HG02571 (cell line): ENCODE results near the gene ANKRD49.
A peak's percentile ranks its signal among the peaks of the same experiment; 100 is the strongest.

Source experiments
- ATAC-seq: cut with Tn5 transposase; IDR thresholded peaks from one replicate; pipeline ENCODE4 v1.9.1; 2021; ENCODE audit warnings: mild to moderate bottlenecking, moderate library complexity; ENCODE audit not compliant: unreplicated experiment

ANKRD49 gene

DNA sequence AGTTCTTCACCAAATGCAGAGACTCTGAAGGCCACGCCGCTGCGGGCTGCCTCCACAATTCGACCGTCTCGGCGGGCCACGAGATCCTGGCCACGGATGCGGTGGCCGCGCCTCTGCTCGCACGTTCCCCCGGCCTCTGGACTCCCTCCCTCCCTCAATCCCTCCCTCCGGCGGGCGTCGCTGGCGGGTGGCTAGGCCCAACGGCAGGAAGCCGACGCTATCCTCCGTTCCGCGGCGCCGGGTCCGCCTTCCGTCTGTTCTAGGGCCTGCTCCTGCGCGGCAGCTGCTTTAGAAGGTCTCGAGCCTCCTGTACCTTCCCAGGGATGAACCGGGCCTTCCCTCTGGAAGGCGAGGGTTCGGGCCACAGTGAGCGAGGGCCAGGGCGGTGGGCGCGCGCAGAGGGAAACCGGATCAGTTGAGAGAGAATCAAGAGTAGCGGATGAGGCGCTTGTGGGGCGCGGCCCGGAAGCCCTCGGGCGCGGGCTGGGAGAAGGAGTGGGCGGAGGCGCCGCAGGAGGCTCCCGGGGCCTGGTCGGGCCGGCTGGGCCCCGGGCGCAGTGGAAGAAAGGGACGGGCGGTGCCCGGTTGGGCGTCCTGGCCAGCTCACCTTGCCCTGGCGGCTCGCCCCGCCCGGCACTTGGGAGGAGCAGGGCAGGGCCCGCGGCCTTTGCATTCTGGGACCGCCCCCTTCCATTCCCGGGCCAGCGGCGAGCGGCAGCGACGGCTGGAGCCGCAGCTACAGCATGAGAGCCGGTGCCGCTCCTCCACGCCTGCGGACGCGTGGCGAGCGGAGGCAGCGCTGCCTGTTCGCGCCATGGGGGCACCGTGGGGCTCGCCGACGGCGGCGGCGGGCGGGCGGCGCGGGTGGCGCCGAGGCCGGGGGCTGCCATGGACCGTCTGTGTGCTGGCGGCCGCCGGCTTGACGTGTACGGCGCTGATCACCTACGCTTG is 50.2 kb downstream of the ANKRD49 start, which contains the start of gene FUT4:
FUT4 (plus strand) TSS at position 227 of the 951 bp plus-strand sequence; CDS start at position 440, 213 bp downstream.
- ATAC-seq: peak; percentile 87

DNA sequence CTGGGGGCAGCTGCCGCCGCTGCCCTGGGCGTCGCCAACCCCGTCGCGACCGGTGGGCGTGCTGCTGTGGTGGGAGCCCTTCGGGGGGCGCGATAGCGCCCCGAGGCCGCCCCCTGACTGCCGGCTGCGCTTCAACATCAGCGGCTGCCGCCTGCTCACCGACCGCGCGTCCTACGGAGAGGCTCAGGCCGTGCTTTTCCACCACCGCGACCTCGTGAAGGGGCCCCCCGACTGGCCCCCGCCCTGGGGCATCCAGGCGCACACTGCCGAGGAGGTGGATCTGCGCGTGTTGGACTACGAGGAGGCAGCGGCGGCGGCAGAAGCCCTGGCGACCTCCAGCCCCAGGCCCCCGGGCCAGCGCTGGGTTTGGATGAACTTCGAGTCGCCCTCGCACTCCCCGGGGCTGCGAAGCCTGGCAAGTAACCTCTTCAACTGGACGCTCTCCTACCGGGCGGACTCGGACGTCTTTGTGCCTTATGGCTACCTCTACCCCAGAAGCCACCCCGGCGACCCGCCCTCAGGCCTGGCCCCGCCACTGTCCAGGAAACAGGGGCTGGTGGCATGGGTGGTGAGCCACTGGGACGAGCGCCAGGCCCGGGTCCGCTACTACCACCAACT is 51.0 kb downstream of the ANKRD49 start:
- ATAC-seq: no peak

DNA sequence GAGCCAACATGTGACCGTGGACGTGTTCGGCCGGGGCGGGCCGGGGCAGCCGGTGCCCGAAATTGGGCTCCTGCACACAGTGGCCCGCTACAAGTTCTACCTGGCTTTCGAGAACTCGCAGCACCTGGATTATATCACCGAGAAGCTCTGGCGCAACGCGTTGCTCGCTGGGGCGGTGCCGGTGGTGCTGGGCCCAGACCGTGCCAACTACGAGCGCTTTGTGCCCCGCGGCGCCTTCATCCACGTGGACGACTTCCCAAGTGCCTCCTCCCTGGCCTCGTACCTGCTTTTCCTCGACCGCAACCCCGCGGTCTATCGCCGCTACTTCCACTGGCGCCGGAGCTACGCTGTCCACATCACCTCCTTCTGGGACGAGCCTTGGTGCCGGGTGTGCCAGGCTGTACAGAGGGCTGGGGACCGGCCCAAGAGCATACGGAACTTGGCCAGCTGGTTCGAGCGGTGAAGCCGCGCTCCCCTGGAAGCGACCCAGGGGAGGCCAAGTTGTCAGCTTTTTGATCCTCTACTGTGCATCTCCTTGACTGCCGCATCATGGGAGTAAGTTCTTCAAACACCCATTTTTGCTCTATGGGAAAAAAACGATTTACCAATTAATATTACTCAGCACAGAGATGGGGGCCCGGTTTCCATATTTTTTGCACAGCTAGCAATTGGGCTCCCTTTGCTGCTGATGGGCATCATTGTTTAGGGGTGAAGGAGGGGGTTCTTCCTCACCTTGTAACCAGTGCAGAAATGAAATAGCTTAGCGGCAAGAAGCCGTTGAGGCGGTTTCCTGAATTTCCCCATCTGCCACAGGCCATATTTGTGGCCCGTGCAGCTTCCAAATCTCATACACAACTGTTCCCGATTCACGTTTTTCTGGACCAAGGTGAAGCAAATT is 51.7 kb downstream of the ANKRD49 start:
- ATAC-seq: no peak

DNA sequence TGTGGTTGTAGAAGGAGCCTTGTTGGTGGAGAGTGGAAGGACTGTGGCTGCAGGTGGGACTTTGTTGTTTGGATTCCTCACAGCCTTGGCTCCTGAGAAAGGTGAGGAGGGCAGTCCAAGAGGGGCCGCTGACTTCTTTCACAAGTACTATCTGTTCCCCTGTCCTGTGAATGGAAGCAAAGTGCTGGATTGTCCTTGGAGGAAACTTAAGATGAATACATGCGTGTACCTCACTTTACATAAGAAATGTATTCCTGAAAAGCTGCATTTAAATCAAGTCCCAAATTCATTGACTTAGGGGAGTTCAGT is 52.3 kb downstream of the ANKRD49 start:
- ATAC-seq: no peak

DNA sequence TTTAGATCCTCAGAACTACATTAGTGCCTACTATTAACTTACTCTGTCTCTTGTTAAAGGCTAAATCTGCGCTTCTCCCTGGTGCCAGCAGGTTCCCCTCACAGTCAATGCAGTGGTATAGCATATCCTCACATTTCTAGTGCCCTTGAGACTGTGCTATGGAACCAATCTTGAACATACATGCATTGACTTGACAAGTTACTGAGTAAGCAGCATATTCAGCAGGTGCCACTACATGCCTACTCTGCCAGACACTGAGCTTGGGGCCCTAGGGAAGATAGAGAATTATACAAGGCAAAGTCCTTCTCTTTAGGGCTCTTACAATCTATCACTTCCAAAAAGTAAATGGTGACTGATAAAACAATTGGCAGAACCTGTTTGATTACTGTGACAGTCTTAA is 53.1 kb downstream of the ANKRD49 start:
- no peak for ATAC-seq

DNA sequence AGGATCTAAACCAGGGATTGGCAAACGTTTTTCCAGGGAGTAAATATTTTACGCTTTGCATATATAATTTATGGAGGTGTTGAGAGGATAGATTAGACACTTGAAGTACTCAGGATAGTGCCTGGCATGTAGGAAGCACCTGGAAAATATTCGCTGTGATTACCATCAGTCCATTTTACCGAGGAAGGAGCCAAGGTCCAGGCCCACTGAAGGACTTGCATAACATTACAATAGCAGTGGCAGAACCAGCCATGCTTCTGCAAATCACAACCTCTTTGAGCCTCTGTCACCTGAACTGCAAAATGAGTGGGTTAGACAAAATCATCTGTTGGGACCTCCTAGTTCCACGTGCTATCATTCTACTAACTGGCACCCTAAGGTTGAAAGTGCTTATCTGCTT is 55.4 kb downstream of the ANKRD49 start:
- no peak for ATAC-seq
